ENCODE data around the gene METTL24.

Gene METTL24

GRCh38 chr6:110201151-110201884, 156.8 kb downstream of the METTL24 start:
- H3K4me1 ChIP-seq (ENCODE audit: control insufficient read depth, insufficient read depth, low read length), result no peaks in the 10 kb centered on the region

GRCh38 chr6:110198561-110198960, 159.6 kb downstream of the METTL24 start:
- H3K27me3 ChIP-seq (ENCODE audit: control insufficient read depth, insufficient read depth, low read length), result no peaks in the 10 kb centered on the region
- no peak overlapping the region for H3K9ac ChIP-seq (ENCODE audit: low read depth, low read length)
- H3K4me3 ChIP-seq (ENCODE audit: low read depth, low read length), result no peak overlapping the region
- H3K4me1 ChIP-seq (ENCODE audit: control insufficient read depth, insufficient read depth, low read length), result no peaks in the 10 kb centered on the region
- H3K9me3 ChIP-seq (ENCODE audit: control insufficient read depth, insufficient read depth, low read length), result no peaks in the 10 kb centered on the region
- no peaks in the 10 kb centered on the region for H3K36me3 ChIP-seq (ENCODE audit: control insufficient read depth, insufficient read depth, low read length)

More at GRCh38 chr6:110201151-110201884, 156.8 kb downstream of the METTL24 start:
- no peaks in the 10 kb centered on the region for H3K9me3 ChIP-seq (ENCODE audit: control insufficient read depth, insufficient read depth, low read length)
- no peaks in the 10 kb centered on the region for H3K36me3 ChIP-seq (ENCODE audit: control insufficient read depth, insufficient read depth, low read length)
- peak overlapping the region; percentile 8 for H3K9ac ChIP-seq (ENCODE audit: low read depth, low read length)
- H3K4me3 ChIP-seq (ENCODE audit: low read depth, low read length), result no peak overlapping the region
- no peaks in the 10 kb centered on the region for H3K27me3 ChIP-seq (ENCODE audit: control insufficient read depth, insufficient read depth, low read length)

- Histone ChIP-seq H3K4me3 (ENCODE audit: low read depth, low read length) (no peak overlapping the region), H3K9ac (ENCODE audit: low read depth, low read length) (no peak overlapping the region), H3K27me3 (ENCODE audit: control insufficient read depth, insufficient read depth, low read length) (no peaks in the 10 kb centered on the region), H3K36me3 (ENCODE audit: control insufficient read depth, insufficient read depth, low read length) (no peaks in the 10 kb centered on the region), H3K4me1 (ENCODE audit: control insufficient read depth, insufficient read depth, low read length) (no peaks in the 10 kb centered on the region), H3K9me3 (ENCODE audit: control insufficient read depth, insufficient read depth, low read length) (no peaks in the 10 kb centered on the region)
These were observed 161.3 kb downstream of the METTL24 start for GRCh38 chr6:110196874-110197273.

GRCh38 chr6:110195639-110196038, 162.5 kb downstream of the METTL24 start:
- Histone ChIP-seq H3K36me3 (ENCODE audit: control insufficient read depth, insufficient read depth, low read length) (no peaks in the 10 kb centered on the region), H3K9me3 (ENCODE audit: control insufficient read depth, insufficient read depth, low read length) (no peaks in the 10 kb centered on the region), H3K4me3 (ENCODE audit: low read depth, low read length) (no peak overlapping the region), H3K27me3 (ENCODE audit: control insufficient read depth, insufficient read depth, low read length) (no peaks in the 10 kb centered on the region), H3K4me1 (ENCODE audit: control insufficient read depth, insufficient read depth, low read length) (no peaks in the 10 kb centered on the region), H3K9ac (ENCODE audit: low read depth, low read length) (no peak overlapping the region)

Measured in iPS-15b (cell line).